GM11168 (cell line): ENCODE results near the gene OR13J1.

Source experiments
- in situ Hi-C: fragments of 300-500 bp; cut with MboI; formaldehyde crosslinking; loops from one replicate; pipeline ENCODE4 v1.12.0; 2022; ENCODE audit warnings: low sequenced_read_pairs; ENCODE audit not compliant: unreplicated experiment

Gene OR13J1

DNA sequence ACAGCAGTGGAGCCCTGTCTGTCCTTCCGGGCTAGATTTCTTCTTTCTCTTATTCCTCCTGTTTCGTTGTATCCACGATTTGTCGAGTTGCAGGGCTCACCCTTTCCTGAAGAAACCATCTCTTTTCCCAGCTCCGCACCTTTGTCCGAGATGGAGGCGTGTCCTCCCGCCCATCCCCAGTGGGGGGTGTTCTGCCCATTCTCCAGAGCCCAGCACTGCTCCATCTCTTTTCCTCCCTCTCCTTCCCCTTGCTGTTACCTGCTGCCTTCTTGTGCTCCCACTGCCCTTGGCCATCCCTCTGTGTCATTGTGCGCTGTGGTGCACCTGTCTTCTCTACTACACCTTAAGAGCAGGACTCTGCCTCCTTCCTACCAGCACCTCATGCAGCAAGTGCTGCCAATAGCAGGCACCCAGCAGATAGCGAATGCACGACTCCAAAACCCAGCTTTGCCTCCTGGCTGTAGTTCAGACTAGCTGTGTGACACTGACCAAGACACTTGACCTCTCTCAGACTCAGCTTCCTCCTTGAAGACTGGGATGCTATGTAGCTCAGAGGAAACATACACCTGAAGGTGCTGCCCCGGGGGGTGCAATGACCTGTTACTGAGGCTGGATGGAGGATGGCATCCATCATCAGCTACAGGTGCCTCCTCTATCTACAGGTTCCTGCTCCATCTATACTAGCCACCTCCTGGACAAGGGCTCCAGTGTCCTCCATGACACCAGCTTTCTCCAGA, 8.9 kb downstream of the OR13J1 start:
- in situ Hi-C loops, result no loop called here

DNA sequence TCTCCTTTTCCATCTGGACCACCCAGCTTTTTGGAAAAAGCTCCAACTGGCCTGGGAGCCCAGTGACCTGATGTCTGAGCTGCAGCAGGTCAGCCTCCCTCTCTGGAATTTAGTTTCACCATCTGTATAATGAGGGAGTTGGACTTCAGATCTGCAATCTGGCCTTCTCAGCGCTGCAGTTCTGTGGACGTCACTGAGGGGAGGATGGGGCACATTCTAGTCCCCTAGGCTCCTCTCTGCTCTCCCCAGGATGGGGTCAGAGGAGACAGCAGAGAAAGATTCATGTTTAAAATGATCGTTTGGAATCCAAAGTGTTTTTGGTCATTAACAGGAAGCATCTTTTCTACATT, 10.2 kb downstream of the OR13J1 start:
- in situ Hi-C loops, result no loop called here

DNA sequence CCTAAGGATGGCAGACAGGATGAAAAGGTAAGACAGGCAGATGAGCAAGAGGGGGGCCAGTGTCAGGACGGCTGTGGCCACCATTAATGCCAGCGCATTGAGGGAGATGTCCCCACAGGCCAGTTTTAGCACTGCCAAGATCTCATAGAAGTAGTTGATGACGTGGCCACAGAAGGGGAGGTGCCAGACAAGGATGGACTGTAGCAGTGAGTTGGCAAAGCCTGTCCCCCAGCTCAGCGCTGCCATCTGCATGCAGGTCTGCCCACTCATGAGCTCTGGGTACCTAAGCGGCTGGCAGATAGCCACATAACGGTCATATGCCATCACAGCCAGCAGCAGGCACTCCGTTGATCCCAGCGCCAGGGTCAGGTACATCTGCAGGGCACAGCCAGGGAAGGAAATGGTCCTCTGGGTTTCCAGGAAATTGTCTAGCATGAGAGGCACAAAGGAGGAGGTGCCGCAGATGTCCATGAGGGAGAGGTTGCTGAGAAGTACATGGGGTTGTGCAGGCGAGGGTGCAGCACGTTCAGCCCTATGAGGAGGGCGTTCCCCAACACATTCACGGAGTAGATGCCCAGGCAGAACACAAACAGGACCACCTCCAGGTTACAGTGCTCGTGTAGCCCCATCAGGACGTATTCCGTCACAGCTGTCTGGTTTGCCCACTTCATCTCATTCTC, 10.8 kb downstream of the OR13J1 start:
- in situ Hi-C loops, result no loop called here

DNA sequence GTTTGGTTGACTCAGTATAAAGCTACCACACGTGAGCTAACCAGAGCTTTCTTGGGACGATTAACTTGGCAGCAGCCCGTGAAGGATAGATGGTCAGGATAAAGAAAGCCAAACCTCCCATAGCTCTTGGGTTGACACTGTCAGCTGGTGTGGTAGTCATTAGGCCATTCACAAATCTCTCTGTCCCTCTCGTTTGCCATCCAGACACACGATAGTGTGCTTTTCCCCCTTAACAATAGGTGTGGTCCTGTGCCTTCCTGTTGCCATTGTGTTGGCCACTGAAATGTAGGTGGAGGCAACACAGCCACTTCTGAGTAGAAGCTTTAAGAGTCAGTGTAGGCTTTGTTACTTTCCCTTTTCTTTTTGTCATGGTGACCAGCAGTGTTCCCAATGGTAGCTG, 11.7 kb downstream of the OR13J1 start:
- in situ Hi-C loops, result no loop called here

DNA sequence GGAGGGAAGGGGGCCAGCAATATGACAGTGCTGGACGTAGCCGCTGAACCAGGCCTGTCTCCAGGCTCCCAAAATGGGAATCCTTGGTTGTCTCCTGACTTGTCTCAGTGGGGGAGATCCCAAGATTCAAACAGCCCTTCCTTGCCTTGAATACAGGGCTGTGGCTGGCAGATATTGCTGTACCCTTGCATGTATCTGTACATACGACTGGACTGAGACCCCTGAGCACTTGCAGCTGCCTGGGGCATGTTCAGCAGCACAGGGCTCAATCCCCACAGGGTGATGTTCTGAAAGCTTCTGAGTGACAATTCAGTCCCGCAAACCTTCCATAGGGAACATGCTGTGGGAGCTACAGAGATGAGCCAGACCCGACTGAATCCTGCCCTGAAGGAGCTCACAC, 13.3 kb downstream of the OR13J1 start:
- in situ Hi-C loops, result no loop called here

DNA sequence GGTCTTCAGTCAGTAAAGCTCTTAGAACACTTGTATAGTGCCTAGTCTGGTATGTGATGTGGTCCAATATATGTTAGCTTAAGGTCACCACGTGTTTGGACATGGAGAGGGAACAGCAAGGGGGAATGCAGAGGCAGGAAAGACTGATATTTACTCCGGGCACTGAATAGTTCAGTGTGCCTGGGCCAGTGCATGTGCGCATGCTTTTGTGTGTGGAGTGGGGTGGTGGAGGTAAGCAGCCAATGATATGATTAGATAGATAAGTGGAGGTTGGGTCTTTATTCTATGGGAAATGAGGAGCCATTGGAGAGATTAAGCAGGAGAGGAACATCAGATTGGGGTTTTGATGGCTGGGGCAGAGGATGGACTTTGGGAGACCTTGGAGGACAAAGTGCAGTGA, 14.0 kb downstream of the OR13J1 start:
- in situ Hi-C loops, result no loop called here

DNA sequence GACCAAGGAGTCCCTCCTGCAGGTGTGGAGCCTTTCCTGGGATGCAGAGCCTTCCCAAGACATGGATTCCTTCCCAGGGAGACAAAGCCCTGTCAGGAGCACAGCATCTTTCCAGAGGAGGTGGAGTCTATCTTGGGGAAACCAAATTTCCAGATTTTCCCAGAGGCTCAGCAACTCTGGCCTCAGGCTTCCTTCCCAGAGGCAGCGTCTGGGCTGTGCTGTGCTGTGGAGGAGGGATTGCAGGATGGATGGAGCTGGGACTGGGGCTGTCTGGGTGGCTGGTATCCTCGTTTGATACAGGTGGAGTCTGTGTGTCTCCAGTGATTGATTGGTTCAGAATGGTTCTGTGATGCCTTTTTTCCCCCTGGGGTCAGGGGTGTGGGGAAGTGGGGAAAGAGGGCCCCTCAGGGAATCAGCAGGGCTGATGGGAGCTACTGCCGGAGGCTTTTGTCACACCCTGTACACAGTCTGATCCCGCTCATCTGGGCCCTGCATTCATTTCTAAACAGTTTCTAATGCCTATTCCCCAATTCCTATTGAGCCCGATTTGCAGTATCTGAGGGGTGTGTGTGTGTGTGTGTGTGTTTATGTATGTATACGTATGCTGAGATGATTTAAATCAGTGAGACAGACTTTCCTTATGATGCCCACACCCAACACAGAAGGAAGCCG, 16.0 kb downstream of the OR13J1 start:
- in situ Hi-C loops, result no loop called here

DNA sequence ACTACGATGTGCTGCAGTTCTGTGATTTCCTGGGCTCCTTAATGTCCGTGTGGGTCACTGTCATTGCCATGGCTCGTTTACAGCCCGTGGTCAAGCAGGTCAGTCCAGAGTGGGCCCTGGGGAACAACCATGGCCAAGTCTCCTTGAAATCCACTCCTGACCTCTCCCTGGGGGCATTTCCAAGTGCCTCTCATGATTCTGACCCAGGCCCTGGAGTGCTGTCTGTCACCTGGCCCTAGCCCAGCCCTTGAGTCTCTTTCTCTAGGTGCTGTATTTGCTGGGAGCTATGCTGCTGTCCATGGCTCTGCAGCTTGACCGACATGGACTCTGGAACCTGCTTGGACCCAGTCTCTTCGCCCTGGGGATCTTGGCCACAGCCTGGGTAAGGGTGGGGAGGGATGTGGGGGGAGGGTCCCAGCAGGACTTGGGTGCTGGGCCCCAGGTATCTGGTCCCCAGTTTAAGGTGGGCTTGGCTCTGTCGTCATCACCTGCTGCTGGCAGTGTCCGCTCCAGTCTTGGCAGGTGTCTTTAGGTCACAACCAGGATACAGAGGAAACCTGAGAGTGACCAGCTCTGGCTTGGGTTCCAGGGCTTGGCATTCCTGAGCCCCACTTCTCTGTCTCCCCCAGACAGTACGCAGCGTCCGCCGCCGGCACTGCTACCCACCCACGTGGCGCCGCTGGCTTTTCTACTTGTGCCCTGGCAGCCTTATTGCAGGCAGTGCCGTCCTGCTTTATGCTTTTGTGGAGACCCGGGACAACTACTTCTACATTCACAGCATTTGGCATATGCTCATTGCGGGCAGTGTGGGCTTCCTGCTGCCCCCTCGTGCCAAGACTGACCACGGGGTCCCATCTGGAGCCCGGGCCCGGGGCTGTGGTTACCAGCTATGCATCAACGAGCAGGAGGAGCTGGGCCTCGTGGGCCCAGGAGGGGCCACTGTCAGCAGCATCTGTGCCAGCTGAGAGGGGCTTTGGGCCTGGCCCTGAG, 17.0 kb downstream of the OR13J1 start:
- in situ Hi-C loops, result no loop called here

DNA sequence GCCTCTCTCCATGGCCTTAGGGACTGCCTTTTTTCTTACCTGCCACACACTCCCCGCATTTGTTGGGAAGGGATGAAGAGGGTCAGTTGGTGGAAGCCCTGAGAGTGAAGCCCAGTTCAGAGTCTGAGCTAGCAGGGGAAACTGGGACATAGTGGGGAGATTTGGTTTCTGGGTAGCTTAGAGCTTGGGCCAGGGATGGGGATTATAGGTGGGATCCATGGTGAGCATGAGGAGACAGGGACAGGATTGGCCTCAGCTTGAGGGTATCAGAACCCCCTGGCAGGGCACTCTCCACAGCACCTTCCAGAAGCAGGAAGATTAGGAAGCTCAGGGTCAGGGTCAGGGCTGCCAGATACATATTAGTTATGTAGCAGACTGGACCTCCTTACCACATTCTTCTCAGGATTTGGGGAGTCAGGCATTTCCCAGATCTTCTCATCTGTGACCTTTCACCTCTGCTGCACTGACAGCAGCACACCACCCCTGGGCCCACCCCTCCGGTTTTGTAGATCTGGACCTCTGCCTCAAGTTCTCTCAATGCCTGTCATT, 17.9 kb downstream of the OR13J1 start:
- in situ Hi-C loops, result no loop called here

DNA sequence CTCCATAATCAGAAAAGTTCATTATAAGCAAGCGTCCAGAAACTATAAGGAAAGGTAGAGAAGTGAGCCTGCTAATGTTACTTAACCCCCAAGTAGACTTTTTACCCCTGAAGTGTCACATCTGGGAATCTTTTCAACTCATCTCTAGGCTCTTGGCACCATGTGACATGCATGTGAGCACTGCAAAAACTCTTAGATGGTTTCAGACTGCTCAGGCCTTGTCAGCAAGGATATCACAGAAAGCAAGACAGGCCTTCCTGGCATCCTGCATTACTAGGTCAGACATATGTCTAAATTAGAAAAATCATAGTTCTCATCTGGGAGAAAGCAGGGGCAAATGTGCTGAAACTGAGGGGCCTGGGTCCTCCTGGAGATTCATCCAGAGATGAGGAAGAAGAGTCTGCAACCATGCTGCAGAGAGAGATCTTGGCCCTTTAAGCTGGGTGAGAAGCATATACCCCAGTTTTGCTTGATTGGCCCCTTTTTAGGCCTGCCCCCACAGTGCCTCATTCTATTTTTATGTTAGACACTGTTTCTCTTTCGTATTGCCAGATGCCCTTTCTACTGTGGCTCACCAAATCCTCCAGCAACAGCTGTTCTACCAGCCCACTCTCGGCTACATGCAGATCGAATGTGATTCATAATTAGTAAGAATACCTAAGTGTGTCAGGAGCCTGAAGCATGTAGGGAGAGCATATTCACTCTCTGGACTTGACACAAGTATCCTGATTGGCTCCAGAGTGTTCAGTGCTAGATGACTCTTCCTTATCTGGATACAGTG, 22.2 kb downstream of the OR13J1 start:
- in situ Hi-C loops, result no loop called here

DNA sequence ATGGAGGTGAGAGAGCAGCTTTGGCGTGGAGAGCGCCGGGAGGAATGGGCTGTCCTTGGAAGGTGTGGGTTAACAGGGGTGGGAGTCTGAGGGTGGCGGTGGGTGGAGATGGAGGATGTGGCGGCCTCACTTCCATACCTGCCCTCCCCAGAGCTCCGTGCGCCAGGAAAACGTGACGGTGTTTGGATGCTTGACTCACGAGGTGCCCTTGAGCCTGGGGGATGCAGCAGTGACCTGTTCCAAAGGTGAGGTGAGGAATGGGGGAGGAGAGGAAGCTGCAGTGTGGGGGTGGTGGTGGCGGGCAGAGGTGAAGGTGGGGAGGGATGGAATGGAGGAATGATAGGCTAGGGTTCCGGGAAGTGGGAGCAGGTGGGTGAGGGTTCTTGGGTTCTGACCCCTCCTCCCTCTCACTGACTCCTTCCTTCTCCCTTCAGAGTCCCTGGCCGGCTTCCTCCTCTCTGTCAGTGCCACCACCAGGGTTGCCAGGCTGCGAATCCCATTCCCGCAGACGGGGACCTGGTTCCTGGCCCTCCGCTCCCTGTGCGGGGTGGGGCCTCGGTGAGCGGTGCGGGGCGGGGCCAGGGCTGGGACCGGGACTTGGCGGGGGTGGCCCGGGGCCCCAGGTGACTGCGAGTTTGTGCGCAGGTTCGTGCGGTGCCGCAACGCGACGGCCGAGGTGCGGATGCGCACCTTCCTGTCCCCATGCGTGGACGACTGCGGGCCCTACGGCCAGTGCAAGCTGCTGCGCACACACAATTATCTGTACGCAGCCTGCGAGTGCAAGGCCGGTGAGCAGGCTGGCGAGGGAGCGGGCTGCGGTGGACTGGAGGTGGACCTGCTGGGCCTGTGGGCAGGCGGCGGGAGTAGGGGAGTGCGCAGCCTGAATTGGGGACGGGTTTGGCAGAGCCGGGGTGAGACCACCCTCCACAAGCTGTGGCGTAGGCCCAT, 24.1 kb downstream of the OR13J1 start:
- in situ Hi-C loops, result no loop called here

DNA sequence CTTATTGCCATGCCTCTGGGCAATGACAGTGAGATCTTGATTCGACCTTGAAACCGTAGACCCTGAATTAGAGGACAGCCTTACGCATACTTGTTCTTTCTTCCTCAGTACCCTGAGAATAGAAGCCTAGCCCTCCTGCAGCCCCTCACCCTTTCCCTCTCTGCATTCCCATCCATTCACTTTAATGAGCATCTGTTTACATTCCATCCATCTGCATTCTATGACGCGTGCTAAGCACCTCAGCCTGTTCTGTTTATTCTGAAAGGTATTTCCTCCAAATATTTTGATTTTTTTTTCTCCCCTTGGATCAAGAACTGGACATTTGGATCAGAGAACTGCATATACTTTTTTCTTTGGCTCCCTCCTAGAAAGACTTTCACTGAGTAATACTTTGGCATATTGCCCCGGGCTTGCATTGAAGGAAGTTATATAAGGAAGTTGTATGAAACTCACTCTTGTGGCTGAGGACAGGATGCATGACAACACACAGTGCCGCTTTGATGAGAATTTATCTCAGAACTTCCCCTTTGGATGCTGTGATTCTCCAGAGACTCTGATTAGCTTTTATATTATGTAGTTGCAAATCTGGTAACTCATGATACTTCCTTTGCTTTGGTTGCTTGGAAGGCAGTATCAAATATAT, 25.5 kb downstream of the OR13J1 start:
- in situ Hi-C loops, result no loop called here

DNA sequence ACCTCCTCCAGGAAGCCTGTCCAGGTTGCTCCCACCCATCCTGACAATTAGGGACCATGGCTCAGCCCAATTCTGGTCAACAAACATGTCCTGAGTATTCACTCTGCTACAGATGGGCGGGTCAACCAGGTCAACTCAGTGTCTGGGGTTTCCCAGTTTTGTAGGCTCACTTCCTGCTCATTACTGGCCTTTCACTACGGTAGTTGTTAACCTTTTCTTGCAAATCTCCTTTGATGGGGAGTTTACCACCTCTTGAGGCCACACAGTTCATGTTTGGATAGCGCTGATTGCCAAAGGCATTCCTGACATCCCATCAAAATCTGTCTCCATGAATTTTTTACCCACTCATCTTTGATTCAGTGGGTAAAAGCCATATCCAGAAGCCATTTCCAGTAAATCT, 27.4 kb downstream of the OR13J1 start:
- in situ Hi-C loops, result no loop called here

DNA sequence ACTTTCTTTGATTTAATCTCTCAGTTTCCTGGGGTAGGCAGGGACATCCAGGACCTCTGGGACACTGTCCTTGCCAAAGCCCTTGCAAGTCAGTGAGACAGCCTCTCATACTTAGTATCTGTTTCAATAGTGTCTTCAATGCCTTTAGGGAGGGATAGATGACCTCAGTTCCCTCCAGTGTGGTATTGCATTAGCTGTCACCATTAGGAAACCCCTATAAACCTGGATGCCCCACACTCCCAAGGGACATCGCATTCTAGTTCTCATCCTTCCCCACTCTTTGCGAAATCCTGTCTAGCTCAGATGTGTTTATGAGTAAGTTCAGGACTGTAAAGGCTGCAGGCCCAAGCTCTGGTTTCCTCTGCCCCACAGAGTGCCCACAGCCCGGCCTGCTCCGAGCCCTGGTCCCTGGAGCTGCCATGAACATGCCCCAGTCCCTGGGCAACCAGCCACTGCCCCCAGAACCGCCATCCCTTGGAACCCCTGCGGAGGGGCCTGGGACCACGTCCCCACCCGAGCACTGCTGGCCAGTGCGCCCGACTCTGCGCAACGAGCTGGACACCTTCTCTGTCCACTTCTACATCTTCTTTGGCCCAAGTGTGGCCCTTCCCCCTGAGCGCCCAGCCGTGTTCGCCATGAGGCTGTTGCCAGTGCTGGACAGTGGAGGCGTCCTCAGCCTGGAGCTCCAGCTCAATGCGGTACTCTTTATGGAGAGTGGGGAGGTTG, 28.0 kb downstream of the OR13J1 start:
- in situ Hi-C loops, result no loop called here

DNA sequence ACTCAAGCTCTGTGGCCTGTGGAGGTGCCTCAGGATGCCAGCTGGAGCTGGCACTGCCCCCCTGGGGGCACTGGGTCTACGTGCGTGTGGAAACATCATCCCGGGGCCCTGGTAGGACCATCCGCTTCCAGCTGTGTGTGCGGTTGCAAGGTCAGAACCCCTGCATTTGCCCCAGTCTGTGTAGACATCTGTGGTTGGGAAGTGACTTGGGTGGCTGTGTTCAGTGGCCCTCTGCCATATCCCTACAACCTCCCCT, 28.6 kb downstream of the OR13J1 start:
- in situ Hi-C loops, result no loop called here

DNA sequence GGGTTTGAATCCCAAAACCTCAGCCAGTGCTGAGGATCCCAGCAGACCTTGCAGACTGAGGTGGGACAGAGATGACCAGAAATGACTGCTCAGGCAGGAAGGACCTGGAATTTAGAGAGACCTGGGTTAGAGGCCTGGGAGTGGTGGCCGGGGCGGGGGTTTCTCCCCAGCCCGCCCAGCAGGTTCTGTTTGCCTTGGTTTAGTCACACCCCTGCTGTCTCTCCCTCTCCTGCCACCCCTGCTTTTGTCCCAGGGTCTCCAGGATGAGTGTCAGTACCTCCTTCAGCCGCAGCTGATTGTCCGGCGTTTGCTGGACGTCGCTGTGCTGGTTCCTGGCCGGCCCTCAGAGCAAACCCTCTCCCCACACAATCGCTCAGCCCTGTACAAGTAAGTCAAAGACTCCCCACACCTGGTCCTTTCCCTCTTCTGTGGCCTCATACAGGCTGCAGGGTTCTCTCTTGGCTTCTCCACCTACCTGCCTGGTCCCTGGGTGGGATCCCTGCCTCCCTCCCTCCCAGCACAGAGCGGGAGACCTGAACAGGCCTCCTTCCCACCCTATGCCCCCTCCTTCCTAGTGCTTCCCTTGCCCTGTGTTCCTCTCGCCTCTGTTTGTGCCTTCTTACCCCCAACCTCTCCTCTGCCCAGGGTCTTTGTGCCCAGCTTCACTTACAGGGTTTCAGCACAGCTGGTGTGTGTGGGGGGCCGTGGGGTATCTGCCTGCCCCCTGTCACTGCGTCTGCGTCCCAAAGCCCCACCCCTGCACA, 29.1 kb downstream of the OR13J1 start:
- in situ Hi-C loops, result no loop called here

DNA sequence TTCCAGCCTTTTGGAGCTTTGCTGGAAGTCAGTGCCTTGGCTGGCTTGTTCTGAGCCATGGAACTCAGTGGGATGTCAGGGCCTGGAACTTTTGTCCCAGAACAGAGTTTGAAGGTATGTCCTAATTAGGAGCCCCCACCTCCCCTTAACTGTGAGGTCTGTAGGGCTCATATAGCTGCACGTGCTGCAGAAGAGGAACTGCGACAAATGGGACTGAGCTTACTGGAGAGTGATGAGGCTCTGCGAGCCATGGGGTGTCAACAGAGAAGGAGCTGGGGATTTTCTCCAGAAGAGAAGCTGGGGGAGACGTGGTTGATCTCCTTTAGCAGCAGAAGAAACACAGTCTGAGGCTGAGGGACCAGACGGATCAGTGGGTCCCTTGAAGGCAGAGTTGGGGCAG, 30.3 kb downstream of the OR13J1 start:
- in situ Hi-C loops, result no loop called here
